Measurements from ENCODE around the gene KDM4B. TPM values are rescaled to one million over a fixed set of nuclear protein-coding genes. Genes with fewer than 3 reads are reported as not detected.

KDM4B gene
- total and polyA plus RNA-seq, 9 of the 15 experiments (the other 6 are each of a cell fraction or from before 2014, with no cell fraction given): 0.21 to 29.9 (median 7.3) TPM

GRCh38 chr19:5150902-5151741 lies 182.2 kb downstream of the KDM4B start:
- peaks cover 3% of the 10 kb centered on the region for H3K9me1 ChIP-seq (ENCODE audit: control insufficient read depth, insufficient read depth, low read length)
- no peak overlapping the region for H3K4me2 ChIP-seq (ENCODE audit: insufficient read depth, low read length)
- H3K36me3 ChIP-seq (ENCODE audit: control insufficient read depth, insufficient read depth, low read length): peaks cover 2% of the 10 kb centered on the region; the same call in 2 of the 3 replicates
- intact Hi-C loops (cut with micrococcal nuclease) (loop anchor here (5.0 kb wide), 1 partner anchor 104 kb away; no protein-coding TSS in a partner anchor), in situ Hi-C loops (cut with MboI) (no loop called here)
- no peaks in the 10 kb centered on the region for H3K9me3 ChIP-seq (replicated peaks; ENCODE audit: control insufficient read depth, insufficient read depth, low read depth, low read length)
- H3K79me2 ChIP-seq (ENCODE audit: control insufficient read depth, insufficient read depth, low read length): no peaks in the 10 kb centered on the region
- H2AFZ ChIP-seq (ENCODE audit: low read depth, low read length): no peak overlapping the region
- no TSS peak for BruUV-seq (replicated peaks)
- DNase-seq (ENCODE audit: extremely low read depth in 1 of 4, low spot score in 3 of 4) (peak in 1 of 4 experiments; percentile 47), ATAC-seq (no peak), FAIRE-seq (no peak)
- POLR2A ChIA-PET: interaction anchor here (0.5 to 1.4 kb wide), 4 partner anchors 15 to 1011 kb away, joined by 3 to 6 read pairs (median 4); no protein-coding TSS in a partner anchor
- WGBS (ENCODE audit: insufficient coverage, low coverage, missing lambda C conversion rate): 89% methylated on average over 40 of the region's 52 CpGs
- TF ChIP-seq, protein P1, sequence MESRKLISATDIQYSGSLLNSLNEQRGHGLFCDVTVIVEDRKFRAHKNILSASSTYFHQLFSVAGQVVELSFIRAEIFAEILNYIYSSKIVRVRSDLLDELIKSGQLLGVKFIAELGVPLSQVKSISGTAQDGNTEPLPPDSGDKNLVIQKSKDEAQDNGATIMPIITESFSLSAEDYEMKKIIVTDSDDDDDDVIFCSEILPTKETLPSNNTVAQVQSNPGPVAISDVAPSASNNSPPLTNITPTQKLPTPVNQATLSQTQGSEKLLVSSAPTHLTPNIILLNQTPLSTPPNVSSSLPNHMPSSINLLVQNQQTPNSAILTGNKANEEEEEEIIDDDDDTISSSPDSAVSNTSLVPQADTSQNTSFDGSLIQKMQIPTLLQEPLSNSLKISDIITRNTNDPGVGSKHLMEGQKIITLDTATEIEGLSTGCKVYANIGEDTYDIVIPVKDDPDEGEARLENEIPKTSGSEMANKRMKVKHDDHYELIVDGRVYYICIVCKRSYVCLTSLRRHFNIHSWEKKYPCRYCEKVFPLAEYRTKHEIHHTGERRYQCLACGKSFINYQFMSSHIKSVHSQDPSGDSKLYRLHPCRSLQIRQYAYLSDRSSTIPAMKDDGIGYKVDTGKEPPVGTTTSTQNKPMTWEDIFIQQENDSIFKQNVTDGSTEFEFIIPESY (CRISPR knock-in tag; IDR thresholded peaks at IDR 0.05): peak; percentile 56; the same call in 1 of the 2 replicates
- TF ChIP-seq CTCF (IDR thresholded peaks at IDR 0.05 in 2 of 3, conservative IDR thresholded peaks at IDR 0.05 in 1 of 3; ENCODE audit: insufficient read depth in 2 of 3, low read depth in 1 of 3, low read length in 3 of 3): peak in 2 of 3 experiments; percentile 3 to 57; a peak in 2 of 6 replicates
- TF ChIP-seq, protein P2, sequence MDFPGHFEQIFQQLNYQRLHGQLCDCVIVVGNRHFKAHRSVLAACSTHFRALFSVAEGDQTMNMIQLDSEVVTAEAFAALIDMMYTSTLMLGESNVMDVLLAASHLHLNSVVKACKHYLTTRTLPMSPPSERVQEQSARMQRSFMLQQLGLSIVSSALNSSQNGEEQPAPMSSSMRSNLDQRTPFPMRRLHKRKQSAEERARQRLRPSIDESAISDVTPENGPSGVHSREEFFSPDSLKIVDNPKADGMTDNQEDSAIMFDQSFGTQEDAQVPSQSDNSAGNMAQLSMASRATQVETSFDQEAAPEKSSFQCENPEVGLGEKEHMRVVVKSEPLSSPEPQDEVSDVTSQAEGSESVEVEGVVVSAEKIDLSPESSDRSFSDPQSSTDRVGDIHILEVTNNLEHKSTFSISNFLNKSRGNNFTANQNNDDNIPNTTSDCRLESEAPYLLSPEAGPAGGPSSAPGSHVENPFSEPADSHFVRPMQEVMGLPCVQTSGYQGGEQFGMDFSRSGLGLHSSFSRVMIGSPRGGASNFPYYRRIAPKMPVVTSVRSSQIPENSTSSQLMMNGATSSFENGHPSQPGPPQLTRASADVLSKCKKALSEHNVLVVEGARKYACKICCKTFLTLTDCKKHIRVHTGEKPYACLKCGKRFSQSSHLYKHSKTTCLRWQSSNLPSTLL (IDR thresholded peaks at IDR 0.05): no peak
- TF ChIP-seq STAT5B (CRISPR knock-in tag; IDR thresholded peaks at IDR 0.05): no peak
- peak; percentile 78 for TF ChIP-seq RBM22 (IDR thresholded peaks at IDR 0.05; ENCODE audit: low read depth, low read length, poor library complexity, severe bottlenecking)
- peak; percentile 28 for TF ChIP-seq CCNT2 (IDR thresholded peaks at IDR 0.05; ENCODE audit: borderline replicate concordance, extremely low read depth, insufficient read length, low read depth, low read length)
- H3K4me1 ChIP-seq (replicated peaks in 1 of 2; ENCODE audit: control insufficient read depth in 2 of 2, insufficient read depth in 2 of 2, low read length in 2 of 2): peaks cover 0 to 40% of the 10 kb centered on the region in 2 experiments; a peak in 2 of 5 replicates
- H3K9ac ChIP-seq (ENCODE audit: insufficient read depth in 1 of 2, low read depth in 2 of 2, low read length in 2 of 2): no peak overlapping the region; a peak in 1 of 4 replicates
- H3K27ac ChIP-seq (ENCODE audit: extremely low read depth, low read depth, low read length): no peak overlapping the region
- CTCF ChIA-PET (ENCODE audit: low intra/inter-chr PET ratio): no interaction called here
- no peaks in the 10 kb centered on the region for H4K20me1 ChIP-seq (replicated peaks; ENCODE audit: control insufficient read depth, insufficient read depth, low read length)
- H3K4me3 ChIP-seq: no peak overlapping the region
- no peaks in the 10 kb centered on the region for H3K27me3 ChIP-seq (ENCODE audit: control insufficient read depth in 2 of 2, insufficient read depth in 2 of 2, low read length in 2 of 2)
